Measurements from ENCODE around the gene KLF1.
A peak's percentile ranks its signal among the peaks of the same experiment; 100 is the strongest.

KLF1 gene

DNA sequence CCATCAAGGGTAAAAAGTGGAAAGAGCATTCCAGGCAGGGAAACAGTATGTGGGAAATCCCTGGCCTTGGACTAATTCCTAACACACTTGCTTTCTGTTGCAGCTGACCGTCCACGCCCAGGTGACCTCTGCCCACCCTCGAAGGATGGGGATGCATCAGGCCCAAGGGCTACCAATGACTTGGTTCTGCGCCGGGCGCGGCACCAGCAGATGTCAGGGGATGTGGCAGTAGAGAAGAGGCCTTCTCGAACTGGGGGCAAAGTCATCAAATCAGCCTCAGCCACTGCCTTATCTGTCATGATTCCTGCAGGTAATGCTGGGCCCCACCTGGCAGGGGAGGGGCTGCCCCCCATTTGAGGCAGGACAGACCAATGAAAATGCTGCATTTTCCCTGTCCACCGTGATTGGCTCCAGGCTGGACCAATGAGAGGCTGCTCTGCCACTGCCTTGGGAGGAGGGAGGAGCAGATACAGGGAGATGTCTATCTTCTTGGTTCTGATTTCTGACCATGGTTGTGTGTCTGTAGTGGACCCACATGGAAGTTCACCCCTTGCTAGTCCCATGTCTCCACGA is 18.4 kb downstream of the KLF1 start:
- H3K9ac ChIP-seq (ENCODE audit: low read length) = no peak overlapping the region
- H3K27me3 ChIP-seq (ENCODE audit: control insufficient read depth in 1 of 2, insufficient read depth in 1 of 2, low read length in 2 of 2) = peaks cover 4 to 6% of the 10 kb centered on the region in 2 experiments
- no peak overlapping the region for H2BK120ac ChIP-seq (ENCODE audit: low read depth, low read length)
- no peak overlapping the region for H3K4ac ChIP-seq (ENCODE audit: low read depth in 1 of 2, low read length in 2 of 2)
- H2BK12ac ChIP-seq (ENCODE audit: low read length in 2 of 2) = no peak overlapping the region
- H2AFZ ChIP-seq (ENCODE audit: low read depth, low read length) = no peak overlapping the region
- H3K27ac ChIP-seq (ENCODE audit: low read length, poor library complexity, severe bottlenecking) = no peak overlapping the region
- no peak for DNase-seq
- no peaks in the 10 kb centered on the region for H3K79me1 ChIP-seq (replicated peaks; ENCODE audit: low read length, poor library complexity, severe bottlenecking)
- peaks cover 10% of the 10 kb centered on the region for H3K4me1 ChIP-seq (ENCODE audit: control insufficient read depth, insufficient read depth, low read depth, low read length)
- no peak overlapping the region for H3K18ac ChIP-seq (ENCODE audit: low read depth in 1 of 2, low read length in 2 of 2)
- peaks cover 0 to 7% of the 10 kb centered on the region in 2 experiments for H3K36me3 ChIP-seq (ENCODE audit: control insufficient read depth in 1 of 2, insufficient read depth in 2 of 2, low read depth in 1 of 2, low read length in 2 of 2)
- no peak overlapping the region for H3K23ac ChIP-seq (ENCODE audit: low read length in 2 of 2)
- no peak overlapping the region for H3K4me2 ChIP-seq (ENCODE audit: low read length, poor library complexity, severe bottlenecking)
- H4K91ac ChIP-seq (ENCODE audit: low read length) = no peak overlapping the region
- no peak overlapping the region for H2BK5ac ChIP-seq (ENCODE audit: low read depth, low read length, poor library complexity, severe bottlenecking)
- no peaks in the 10 kb centered on the region for H3K9me3 ChIP-seq (ENCODE audit: control insufficient read depth, low read length)
- no peak overlapping the region for H4K8ac ChIP-seq (ENCODE audit: low read length)
- WGBS = 94% methylated on average over 10 of the region's 10 CpGs
- H3K14ac ChIP-seq (ENCODE audit: low read length in 2 of 2) = no peak overlapping the region
- no peak overlapping the region for H3K4me3 ChIP-seq (ENCODE audit: insufficient read depth in 1 of 2, low read depth in 1 of 2, low read length in 2 of 2)
- no peak overlapping the region for H2BK15ac ChIP-seq (ENCODE audit: low read depth, poor library complexity, severe bottlenecking)
- H2AK5ac ChIP-seq (ENCODE audit: low read length, severe bottlenecking) = no peak overlapping the region

GRCh38 chr19:12867120-12868099 is 19.6 kb downstream of the KLF1 start:
- H2AFZ ChIP-seq (ENCODE audit: low read depth, low read length) = peak overlapping the region; percentile 96
- H4K91ac ChIP-seq (ENCODE audit: low read length) = peak overlapping the region; percentile 4
- DNase-seq = peak; percentile 75
- no peaks in the 10 kb centered on the region for H3K79me1 ChIP-seq (replicated peaks; ENCODE audit: low read length, poor library complexity, severe bottlenecking)
- H4K8ac ChIP-seq (ENCODE audit: low read length) = peak overlapping the region; percentile 33
- peaks cover 4 to 8% of the 10 kb centered on the region in 2 experiments for H3K27me3 ChIP-seq (ENCODE audit: control insufficient read depth in 1 of 2, insufficient read depth in 1 of 2, low read length in 2 of 2)
- no peak overlapping the region for H3K23ac ChIP-seq (ENCODE audit: low read length in 2 of 2)
- H3K18ac ChIP-seq (ENCODE audit: low read depth in 1 of 2, low read length in 2 of 2) = no peak overlapping the region
- H3K14ac ChIP-seq (ENCODE audit: low read length in 2 of 2) = no peak overlapping the region
- no peaks in the 10 kb centered on the region for H3K9me3 ChIP-seq (ENCODE audit: control insufficient read depth, low read length)
- peaks cover 7% of the 10 kb centered on the region for H3K4me1 ChIP-seq (ENCODE audit: control insufficient read depth, insufficient read depth, low read depth, low read length)
- no peak overlapping the region for H2AK5ac ChIP-seq (ENCODE audit: low read length, severe bottlenecking)
- peak overlapping the region; percentile 31 to 66 for H3K4me3 ChIP-seq (ENCODE audit: insufficient read depth in 1 of 2, low read depth in 1 of 2, low read length in 2 of 2)
- H3K36me3 ChIP-seq (ENCODE audit: control insufficient read depth in 1 of 2, insufficient read depth in 2 of 2, low read depth in 1 of 2, low read length in 2 of 2) = no peaks in the 10 kb centered on the region
- no peak overlapping the region for H2BK5ac ChIP-seq (ENCODE audit: low read depth, low read length, poor library complexity, severe bottlenecking)
- H3K4ac ChIP-seq (ENCODE audit: low read depth in 1 of 2, low read length in 2 of 2) = no peak overlapping the region
- H2BK12ac ChIP-seq (ENCODE audit: low read length in 2 of 2) = no peak overlapping the region
- WGBS = 13% methylated on average over 45 of the region's 51 CpGs
- H2BK120ac ChIP-seq (ENCODE audit: low read depth, low read length) = no peak overlapping the region
- H3K27ac ChIP-seq (ENCODE audit: low read length, poor library complexity, severe bottlenecking) = no peak overlapping the region
- no peak overlapping the region for H2BK15ac ChIP-seq (ENCODE audit: low read depth, poor library complexity, severe bottlenecking)
- H3K4me2 ChIP-seq (ENCODE audit: low read length, poor library complexity, severe bottlenecking) = peak overlapping the region; percentile 26
- peak overlapping the region; percentile 26 for H3K9ac ChIP-seq (ENCODE audit: low read length)

DNA sequence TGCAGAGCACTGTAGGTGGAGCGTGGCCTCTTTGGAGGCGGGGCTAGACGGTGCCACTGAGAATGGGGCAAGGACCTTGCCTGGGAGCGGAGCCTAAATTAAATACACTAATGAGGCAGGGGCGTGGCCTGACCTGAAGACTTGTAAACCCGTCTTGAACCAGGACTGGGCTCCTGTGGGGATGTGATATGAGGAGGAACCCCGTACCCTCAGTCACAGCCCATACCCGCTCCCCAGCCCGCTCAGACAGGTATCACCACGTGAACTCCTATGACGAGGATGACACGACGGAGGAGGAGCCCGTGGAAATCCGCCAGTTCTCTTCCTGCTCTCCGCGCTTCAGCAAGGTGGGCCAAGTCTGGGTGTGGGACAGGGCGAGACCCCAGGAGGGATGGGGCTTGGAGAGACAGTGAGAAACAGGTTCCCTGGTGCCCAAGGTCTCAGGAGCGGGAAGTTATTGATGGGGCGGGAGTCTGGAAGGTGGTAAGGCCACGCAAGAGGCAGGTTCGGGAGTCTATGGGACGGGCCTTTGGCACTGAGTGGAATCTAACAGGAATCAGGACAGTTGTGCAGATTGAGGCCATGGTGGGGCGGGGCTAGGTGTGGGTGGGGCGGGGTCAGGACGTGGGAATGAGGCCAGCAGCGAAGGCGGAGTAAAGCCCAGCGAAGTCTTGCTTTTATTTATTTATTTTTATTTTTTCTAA is 20.4 kb downstream of the KLF1 start:
- Histone ChIP-seq H3K4ac (ENCODE audit: low read depth in 1 of 2, low read length in 2 of 2) (no peak overlapping the region), H2BK120ac (ENCODE audit: low read depth, low read length) (no peak overlapping the region), H2AFZ (ENCODE audit: low read depth, low read length) (no peak overlapping the region), H3K27ac (ENCODE audit: low read length, poor library complexity, severe bottlenecking) (no peak overlapping the region), H3K27me3 (ENCODE audit: control insufficient read depth in 1 of 2, insufficient read depth in 1 of 2, low read length in 2 of 2) (peaks cover 4 to 10% of the 10 kb centered on the region in 2 experiments), H3K4me1 (ENCODE audit: control insufficient read depth, insufficient read depth, low read depth, low read length) (peaks cover 7% of the 10 kb centered on the region), H3K4me3 (ENCODE audit: insufficient read depth in 1 of 2, low read depth in 1 of 2, low read length in 2 of 2) (no peak overlapping the region), H3K9ac (ENCODE audit: low read length) (no peak overlapping the region), H3K9me3 (ENCODE audit: control insufficient read depth, low read length) (no peaks in the 10 kb centered on the region), H3K36me3 (ENCODE audit: control insufficient read depth in 1 of 2, insufficient read depth in 2 of 2, low read depth in 1 of 2, low read length in 2 of 2) (no peaks in the 10 kb centered on the region), H2BK15ac (ENCODE audit: low read depth, poor library complexity, severe bottlenecking) (no peak overlapping the region), H4K91ac (ENCODE audit: low read length) (no peak overlapping the region), H2BK5ac (ENCODE audit: low read depth, low read length, poor library complexity, severe bottlenecking) (no peak overlapping the region), H3K18ac (ENCODE audit: low read depth in 1 of 2, low read length in 2 of 2) (no peak overlapping the region), H2AK5ac (ENCODE audit: low read length, severe bottlenecking) (no peak overlapping the region), H3K14ac (ENCODE audit: low read length in 2 of 2) (no peak overlapping the region), H3K23ac (ENCODE audit: low read length in 2 of 2) (no peak overlapping the region), H3K4me2 (ENCODE audit: low read length, poor library complexity, severe bottlenecking) (no peak overlapping the region), H4K8ac (ENCODE audit: low read length) (no peak overlapping the region), H3K79me1 (replicated peaks; ENCODE audit: low read length, poor library complexity, severe bottlenecking) (no peaks in the 10 kb centered on the region), H2BK12ac (ENCODE audit: low read length in 2 of 2) (no peak overlapping the region)
- WGBS = 88% methylated on average over 24 of the region's 29 CpGs
- no peak for DNase-seq
